ENCODE results near the gene CCDC86. TPM values are rescaled to one million over a fixed set of nuclear protein-coding genes. Genes with fewer than 3 reads are reported as not detected.

Gene CCDC86
- total and polyA plus RNA-seq, 7 donors, result 4.8 to 24.0 (median 10.0) TPM

GRCh38 chr11:60870276-60870675 lies 28.4 kb downstream of the CCDC86 start:
- intact Hi-C loops (cut with DNase I), result no loop called here
- TF ChIP-seq POLR2AphosphoS5 (IDR thresholded peaks at IDR 0.05) (no peak), EP300 (IDR thresholded peaks at IDR 0.05) (no peak), CTCF (IDR thresholded peaks at IDR 0.05) (no peak), POLR2A (IDR thresholded peaks at IDR 0.05) (no peak)
- 60 to 72% methylated on average over 3 of the region's 3 CpGs for WGBS, 2 donors
- H3K4me1 ChIP-seq, result no peaks in the 10 kb centered on the region
- H3K4me3 ChIP-seq, result no peak overlapping the region
- H3K36me3 ChIP-seq, result no peaks in the 10 kb centered on the region
- H3K27ac ChIP-seq, result no peak overlapping the region
- H3K9me3 ChIP-seq, result no peaks in the 10 kb centered on the region
- DNase-seq, result peak; percentile 32
- H3K27me3 ChIP-seq, result no peaks in the 10 kb centered on the region

GRCh38 chr11:60870733-60871377 lies 28.9 kb downstream of the CCDC86 start:
- TF ChIP-seq CTCF (IDR thresholded peaks at IDR 0.05) (no peak), POLR2AphosphoS5 (IDR thresholded peaks at IDR 0.05) (no peak), EP300 (IDR thresholded peaks at IDR 0.05) (no peak), POLR2A (IDR thresholded peaks at IDR 0.05) (no peak)
- peak; percentile 50 for DNase-seq
- H3K4me1 ChIP-seq, result no peaks in the 10 kb centered on the region
- 72 to 80% methylated on average over 13 of the region's 13 CpGs for WGBS, 2 donors
- H3K36me3 ChIP-seq, result no peaks in the 10 kb centered on the region
- H3K27me3 ChIP-seq, result no peaks in the 10 kb centered on the region
- H3K27ac ChIP-seq, result no peak overlapping the region
- intact Hi-C loops (cut with DNase I), result no loop called here
- no peak overlapping the region for H3K4me3 ChIP-seq
- H3K9me3 ChIP-seq, result no peaks in the 10 kb centered on the region

GRCh38 chr11:60871378-60872061 lies 29.6 kb downstream of the CCDC86 start:
- intact Hi-C loops (cut with DNase I), result no loop called here
- no peaks in the 10 kb centered on the region for H3K4me1 ChIP-seq
- DNase-seq, result peak; percentile 60
- no peaks in the 10 kb centered on the region for H3K27me3 ChIP-seq
- no peaks in the 10 kb centered on the region for H3K36me3 ChIP-seq
- no peaks in the 10 kb centered on the region for H3K9me3 ChIP-seq
- 73 to 85% methylated on average over 7 of the region's 7 CpGs for WGBS, 2 donors
- H3K27ac ChIP-seq, result no peak overlapping the region
- H3K4me3 ChIP-seq, result no peak overlapping the region
- TF ChIP-seq POLR2AphosphoS5 (IDR thresholded peaks at IDR 0.05), result no peak

- Histone ChIP-seq H3K36me3 (no peaks in the 10 kb centered on the region), H3K4me3 (no peak overlapping the region), H3K4me1 (no peaks in the 10 kb centered on the region), H3K27me3 (no peaks in the 10 kb centered on the region), H3K27ac (no peak overlapping the region), H3K9me3 (no peaks in the 10 kb centered on the region)
- peak; percentile 77 for DNase-seq
- TF ChIP-seq POLR2AphosphoS5 (IDR thresholded peaks at IDR 0.05) (no peak), POLR2A (IDR thresholded peaks at IDR 0.05) (no peak), EP300 (IDR thresholded peaks at IDR 0.05) (no peak), CTCF (IDR thresholded peaks at IDR 0.05) (no peak)
- intact Hi-C loops (cut with DNase I), result no loop called here
- WGBS, 2 donors, result 85 to 89% methylated on average over 6 of the region's 6 CpGs
Observed at GRCh38 chr11:60872124-60872960, 30.4 kb downstream of the CCDC86 start.

GRCh38 chr11:60872961-60873524 lies 31.1 kb downstream of the CCDC86 start:
- TF ChIP-seq POLR2A (IDR thresholded peaks at IDR 0.05) (no peak), EP300 (IDR thresholded peaks at IDR 0.05) (no peak), POLR2AphosphoS5 (IDR thresholded peaks at IDR 0.05) (no peak), CTCF (IDR thresholded peaks at IDR 0.05) (no peak)
- WGBS, 2 donors, result 73 to 77% methylated on average over 16 of the region's 16 CpGs
- Histone ChIP-seq H3K4me1 (no peaks in the 10 kb centered on the region), H3K9me3 (no peaks in the 10 kb centered on the region), H3K36me3 (peaks cover 0 to 2% (median 0%) of the 10 kb centered on the region in 4 donors), H3K27ac (no peak overlapping the region), H3K27me3 (no peaks in the 10 kb centered on the region), H3K4me3 (no peak overlapping the region)
- intact Hi-C loops (cut with DNase I), result no loop called here
- peak; percentile 48 for DNase-seq
